Breast epithelium (tissue), 3 donors: ENCODE data around the gene MLST8.

Experiments
- CTCF ChIP-seq, 3 donors: fragments of 450-650 bp; IDR thresholded peaks; one replicate each; pipeline ENCODE4 v1.5.1; 2016 to 2017; ENCODE audit warnings: antibody characterized with exemption in 3 of 3, mild to moderate bottlenecking in 3 of 3, moderate library complexity in 3 of 3
- POLR2A ChIP-seq: fragments of 450-650 bp; IDR thresholded peaks from one replicate; pipeline ENCODE4 v1.6.1; 2016; ENCODE audit warnings: antibody characterized with exemption, mild to moderate bottlenecking, moderate library complexity

GRCh38 chr16:2173366-2173765 is 31.9 kb upstream of the MLST8 start:
- TF ChIP-seq CTCF (IDR thresholded peaks at IDR 0.05): no peak
- TF ChIP-seq POLR2A: no peak
